ENCODE measurements around the gene ABCB6.

Gene ABCB6

GRCh38 chr2:219184121-219184520 lies 34.6 kb downstream of the ABCB6 start:
- TF ChIP-seq CTCF (conservative IDR thresholded peaks at IDR 0.05) = no peak
- H3K27ac ChIP-seq = no peak overlapping the region

GRCh38 chr2:219183151-219183772 lies 35.5 kb downstream of the ABCB6 start:
- no peak overlapping the region for H3K27ac ChIP-seq
- TF ChIP-seq CTCF (conservative IDR thresholded peaks at IDR 0.05) = no peak

- H3K27ac ChIP-seq = no peak overlapping the region
- TF ChIP-seq CTCF (conservative IDR thresholded peaks at IDR 0.05) = no peak
Observed at GRCh38 chr2:219182331-219183150, 36.2 kb downstream of the ABCB6 start.

- no peak for TF ChIP-seq CTCF (conservative IDR thresholded peaks at IDR 0.05)
- no peak overlapping the region for H3K27ac ChIP-seq
Observed at GRCh38 chr2:219181531-219181930, 37.2 kb downstream of the ABCB6 start.

- no peak overlapping the region for H3K27ac ChIP-seq
- TF ChIP-seq CTCF (conservative IDR thresholded peaks at IDR 0.05) = no peak
Observed at GRCh38 chr2:219180961-219181360, 37.8 kb downstream of the ABCB6 start.

GRCh38 chr2:219179601-219180465 lies 38.9 kb downstream of the ABCB6 start:
- H3K27ac ChIP-seq = no peak overlapping the region
- TF ChIP-seq CTCF (conservative IDR thresholded peaks at IDR 0.05) = no peak

Data from VCaP (cell line).